ENCODE measurements around the gene ADRA1B. TPM values are rescaled to one million over a fixed set of nuclear protein-coding genes. Genes with fewer than 3 reads are reported as not detected.

ADRA1B gene
- total and polyA plus RNA-seq, 2 of the 8 experiments (the other 6 are each of a cell fraction or from before 2014, with no cell fraction given), result not detected

DNA sequence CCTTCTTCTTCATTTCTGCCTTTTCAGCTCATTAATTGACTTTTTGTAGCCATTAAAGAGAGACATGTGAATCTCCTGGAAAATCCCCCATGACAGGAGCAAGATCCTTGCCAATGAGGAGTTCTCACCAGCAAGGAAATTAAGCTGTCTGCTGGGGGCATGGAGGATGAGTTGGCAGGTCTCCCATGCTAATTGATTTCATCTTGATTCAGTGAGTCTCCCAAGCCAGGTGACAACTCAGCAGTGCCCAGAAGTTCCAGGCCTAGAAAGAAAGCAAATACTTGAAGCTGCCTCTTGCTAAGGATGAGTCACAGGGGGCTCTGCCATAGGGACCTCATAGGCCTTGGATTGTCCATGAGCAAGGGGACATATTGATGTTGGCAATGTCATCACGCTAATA is 30.0 kb upstream of the ADRA1B start:
- H3K4me1 ChIP-seq (replicated peaks in 1 of 4; ENCODE audit: control insufficient read depth in 3 of 4, insufficient read depth in 4 of 4, low read length in 3 of 4), result no peaks in the 10 kb centered on the region
- no peak overlapping the region for H2BK15ac ChIP-seq (ENCODE audit: low read length)
- H3K23me2 ChIP-seq (ENCODE audit: low read depth, low read length), result no peaks in the 10 kb centered on the region
- no peaks in the 10 kb centered on the region for H3K79me1 ChIP-seq (ENCODE audit: low read depth, low read length)
- H2BK20ac ChIP-seq (ENCODE audit: low read length), result no peak overlapping the region
- WGBS, 2 experiments (ENCODE audit: extremely low coverage in 1 of 2, insufficient coverage in 1 of 2, insufficient read length in 1 of 2, insufficient replicate concordance in 2 of 2, low coverage in 1 of 2, low lambda C conversion rate in 2 of 2, missing lambda C conversion rate in 1 of 2), result 100% methylated on average over 1 of the region's 1 CpG; no CpG with 5 or more reads in 1 of the 2 experiments
- FAIRE-seq, result no peak
- H3K27me3 ChIP-seq (replicated peaks in 1 of 4; ENCODE audit: control insufficient read depth in 3 of 4, extremely low read depth in 1 of 4, insufficient read depth in 3 of 4, low read length in 3 of 4), result no peaks in the 10 kb centered on the region
- ChIA-PET CTCF (ENCODE audit: partially characterized antibody) (interaction anchor here (0.5 to 0.8 kb wide), 2 partner anchors 79 to 1301 kb away, joined by 3 read pairs; no protein-coding TSS in a partner anchor), POLR2A (ENCODE audit: partially characterized antibody) (no interaction called here)
- no peak overlapping the region for H3K56ac ChIP-seq (replicated peaks; ENCODE audit: insufficient read length, low read depth, low read length)
- no peak overlapping the region for H2BK120ac ChIP-seq (replicated peaks; ENCODE audit: low read depth, low read length)
- H3K18ac ChIP-seq (ENCODE audit: extremely low read depth, low read length), result no peak overlapping the region
- H2BK12ac ChIP-seq (ENCODE audit: low read depth, low read length), result no peak overlapping the region
- no peak overlapping the region for H2AFZ ChIP-seq (ENCODE audit: low read length)
- H3K14ac ChIP-seq (ENCODE audit: insufficient read length), result no peak overlapping the region
- H3K27ac ChIP-seq (ENCODE audit: low read depth, low read length), result no peak overlapping the region
- no peak for DNase-seq (ENCODE audit: low read depth in 1 of 2, low spot score in 2 of 2)
- no peak overlapping the region for H2BK5ac ChIP-seq (ENCODE audit: low read depth, low read length)
- H4K5ac ChIP-seq (ENCODE audit: insufficient read length, low read depth, low read length), result no peak overlapping the region
- H4K91ac ChIP-seq (replicated peaks; ENCODE audit: insufficient read length, low read length), result no peak overlapping the region
- no peak overlapping the region for H3K23ac ChIP-seq (ENCODE audit: insufficient read length)
- H3K9me3 ChIP-seq (ENCODE audit: insufficient read depth in 2 of 2, low read depth in 1 of 2, low read length in 1 of 2), result no peaks in the 10 kb centered on the region
- H3K79me2 ChIP-seq (ENCODE audit: control insufficient read depth in 1 of 2, insufficient read depth in 2 of 2, low read length in 2 of 2), result no peaks in the 10 kb centered on the region
- TF ChIP-seq SIN3A (conservative IDR thresholded peaks at IDR 0.05 in 1 of 2, IDR thresholded peaks at IDR 0.05 in 1 of 2; ENCODE audit: low read depth in 1 of 2, low read length in 2 of 2) (no peak), ZNF274 (IDR thresholded peaks at IDR 0.05; ENCODE audit: borderline replicate concordance, extremely low read depth, low read length) (no peak), SP1 (IDR thresholded peaks at IDR 0.05; ENCODE audit: low read depth, low read length) (no peak), BRCA1 (IDR thresholded peaks at IDR 0.05; ENCODE audit: low read depth, low read length) (no peak)
- H2AK5ac ChIP-seq (ENCODE audit: low read depth, low read length), result no peak overlapping the region
- H3K36me3 ChIP-seq (ENCODE audit: control insufficient read depth in 2 of 4, insufficient read depth in 4 of 4, low read length in 3 of 4), result no peaks in the 10 kb centered on the region
- no peak overlapping the region for H3K4me3 ChIP-seq (ENCODE audit: extremely low read depth in 1 of 4, insufficient read depth in 2 of 4, low read depth in 3 of 4, low read length in 4 of 4)
- no peaks in the 10 kb centered on the region for H4K20me1 ChIP-seq (replicated peaks in 1 of 2; ENCODE audit: control insufficient read depth in 1 of 2, insufficient read depth in 2 of 2, low read length in 2 of 2)
- no peak overlapping the region for H3K4me2 ChIP-seq (ENCODE audit: insufficient read depth in 1 of 2, low read depth in 2 of 2, low read length in 2 of 2)
- H3K9ac ChIP-seq (replicated peaks in 1 of 4; ENCODE audit: extremely low read depth in 1 of 4, low read depth in 3 of 4, low read length in 3 of 4), result no peak overlapping the region
- H3K4ac ChIP-seq (replicated peaks; ENCODE audit: insufficient read length, low read depth, low read length), result no peak overlapping the region
- H4K8ac ChIP-seq (ENCODE audit: extremely low read depth, insufficient read depth, low read length), result no peak overlapping the region
